ACC112 (cell line): ENCODE data around the gene FERMT2.

Source experiments
- H2AFZ ChIP-seq: fragments of 200-600 bp; sonication (generic); one replicate; pipeline ENCODE4 v1.6.0; 2017; ENCODE audit warnings: antibody characterized with exemption, low read length; ENCODE audit not compliant: unreplicated experiment
- H3K27ac ChIP-seq: fragments of 200-600 bp; sonication (generic); 2 replicates; pipeline ENCODE4 v1.5.1; 2014; ENCODE audit warnings: low read depth, mild to moderate bottlenecking, antibody characterized with exemption, low read length, moderate library complexity
- H3K27me3 ChIP-seq: fragments of 200-600 bp; sonication (generic); 2 replicates; pipeline ENCODE4 v1.6.1; 2014; ENCODE audit warnings: mild to moderate bottlenecking, antibody characterized with exemption, low read length, moderate library complexity, mixed read lengths; ENCODE audit not compliant: insufficient read depth
- H3K36me3 ChIP-seq: fragments of 200-600 bp; sonication (generic); 2 replicates; pipeline ENCODE4 v1.6.1; 2016; ENCODE audit warnings: mild to moderate bottlenecking, antibody characterized with exemption, low read length, moderate library complexity, mixed read lengths; ENCODE audit not compliant: insufficient read depth
- H3K4me1 ChIP-seq: fragments of 200-600 bp; sonication (generic); one replicate; pipeline ENCODE4 v1.6.1; 2016; ENCODE audit warnings: low read length, mixed read lengths; ENCODE audit not compliant: insufficient read depth, unreplicated experiment, control insufficient read depth
- H3K4me3 ChIP-seq: fragments of 200-600 bp; sonication (generic); 2 replicates; pipeline ENCODE4 v1.5.1; 2014; ENCODE audit warnings: mild to moderate bottlenecking, low read depth, low read length
- H3K79me2 ChIP-seq: fragments of 200-600 bp; sonication (generic); one replicate; pipeline ENCODE4 v1.6.0; 2016; ENCODE audit warnings: low read length; ENCODE audit not compliant: control insufficient read depth, unreplicated experiment, insufficient read depth

Gene FERMT2

GRCh38 chr14:52961060-52961639 lies 10.3 kb upstream of the FERMT2 start:
- Histone ChIP-seq H2AFZ (peak overlapping the region; percentile 39), H3K36me3 (no peaks in the 10 kb centered on the region), H3K4me3 (no peak overlapping the region), H3K27me3 (no peaks in the 10 kb centered on the region), H3K27ac (no peak overlapping the region), H3K4me1 (peaks cover 10% of the 10 kb centered on the region), H3K79me2 (no peaks in the 10 kb centered on the region)

- H3K27ac ChIP-seq = no peak overlapping the region
- H3K4me1 ChIP-seq = peaks cover 10% of the 10 kb centered on the region
- no peaks in the 10 kb centered on the region for H3K27me3 ChIP-seq
- H3K36me3 ChIP-seq = no peaks in the 10 kb centered on the region
- H2AFZ ChIP-seq = peak overlapping the region; percentile 39
- no peaks in the 10 kb centered on the region for H3K79me2 ChIP-seq
- H3K4me3 ChIP-seq = no peak overlapping the region
Observed at GRCh38 chr14:52960627-52961026, 9.8 kb upstream of the FERMT2 start.

GRCh38 chr14:52954346-52955214 lies 3.7 kb upstream of the FERMT2 start:
- Histone ChIP-seq H3K79me2 (peaks cover 12% of the 10 kb centered on the region), H3K27ac (no peak overlapping the region), H3K4me3 (no peak overlapping the region), H3K27me3 (no peaks in the 10 kb centered on the region), H3K36me3 (no peaks in the 10 kb centered on the region), H3K4me1 (peaks cover 12% of the 10 kb centered on the region), H2AFZ (no peak overlapping the region)

DNA sequence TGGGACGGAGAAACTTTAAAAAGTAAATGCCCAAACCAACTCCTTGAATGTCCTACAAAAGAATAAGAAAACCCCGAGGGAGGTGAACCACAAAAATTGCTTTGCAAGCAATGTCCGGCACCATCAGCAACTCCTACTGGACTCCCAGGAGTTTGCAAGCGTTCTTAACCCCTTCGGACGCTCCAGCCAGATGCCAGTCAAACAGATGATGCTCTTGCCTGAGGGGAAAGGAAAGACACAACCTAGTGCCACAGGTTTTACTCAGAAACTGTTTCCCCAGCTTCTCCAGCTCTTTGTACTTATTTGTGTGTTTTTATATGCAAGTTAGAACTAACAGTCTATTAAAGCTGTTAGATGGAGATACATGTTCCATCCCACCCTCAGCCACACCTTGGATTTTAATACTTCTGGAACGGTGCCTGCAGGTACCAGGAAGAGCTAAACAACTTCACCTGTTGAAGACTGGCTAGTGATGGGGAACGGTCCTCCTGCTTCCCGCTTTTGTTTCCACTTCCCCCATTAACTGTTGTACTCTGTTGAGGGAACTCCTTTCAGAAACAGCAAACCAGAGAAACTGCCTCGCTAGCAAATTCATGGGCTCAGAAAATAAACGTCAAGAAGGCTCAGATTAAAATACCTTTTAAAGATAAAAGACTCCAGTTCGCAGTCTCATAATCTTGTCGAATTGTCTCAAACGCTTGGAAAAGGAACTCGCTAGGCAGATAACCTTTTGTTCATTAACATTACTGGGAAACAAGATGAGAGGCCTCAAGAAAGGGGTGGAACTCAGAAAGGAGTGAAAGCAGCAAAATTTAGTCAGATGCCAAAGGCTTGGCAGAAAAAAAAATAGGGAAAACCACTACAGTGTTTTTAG lies 1.1 kb upstream of the FERMT2 start:
- peak overlapping the region; percentile 89 for H3K4me3 ChIP-seq
- H3K4me1 ChIP-seq = peaks cover 26% of the 10 kb centered on the region
- peaks cover 9% of the 10 kb centered on the region; the same call in 1 of the 2 replicates for H3K36me3 ChIP-seq
- no peaks in the 10 kb centered on the region for H3K27me3 ChIP-seq
- peak overlapping the region; percentile 99 for H2AFZ ChIP-seq
- H3K27ac ChIP-seq = peak overlapping the region; percentile 94
- peaks cover 39% of the 10 kb centered on the region for H3K79me2 ChIP-seq

DNA sequence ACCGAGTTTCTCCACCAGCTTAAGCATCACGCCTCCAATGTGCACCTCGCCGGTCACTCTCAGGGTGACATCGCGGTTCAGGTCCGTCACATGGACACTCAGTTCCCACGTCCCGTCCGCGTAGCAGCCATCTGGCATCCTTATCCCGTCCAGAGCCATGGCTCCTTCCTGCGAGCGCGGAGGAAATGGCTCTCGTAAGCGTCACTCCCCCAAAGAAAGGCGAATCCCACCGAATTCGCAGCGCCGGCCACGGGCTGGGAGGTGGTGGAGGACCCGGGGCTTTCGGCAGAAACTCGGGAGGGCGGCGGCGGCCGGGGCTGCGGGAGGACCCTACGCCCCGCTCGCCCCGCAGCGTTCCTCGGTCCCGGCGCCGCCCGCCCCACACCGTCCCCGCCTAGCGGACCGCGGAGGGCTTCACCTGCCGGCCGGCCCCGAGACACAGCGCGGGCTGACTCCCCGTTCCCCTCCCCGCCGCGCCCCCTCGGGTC lies 396 bp downstream of the FERMT2 start:
- peak overlapping the region; percentile 49 for H2AFZ ChIP-seq
- peaks cover 9% of the 10 kb centered on the region; the same call in 1 of the 2 replicates for H3K36me3 ChIP-seq
- no peaks in the 10 kb centered on the region for H3K27me3 ChIP-seq
- peak overlapping the region; percentile 72 for H3K27ac ChIP-seq
- H3K4me1 ChIP-seq = peaks cover 29% of the 10 kb centered on the region
- H3K79me2 ChIP-seq = peaks cover 53% of the 10 kb centered on the region
- peak overlapping the region; percentile 96 for H3K4me3 ChIP-seq

DNA sequence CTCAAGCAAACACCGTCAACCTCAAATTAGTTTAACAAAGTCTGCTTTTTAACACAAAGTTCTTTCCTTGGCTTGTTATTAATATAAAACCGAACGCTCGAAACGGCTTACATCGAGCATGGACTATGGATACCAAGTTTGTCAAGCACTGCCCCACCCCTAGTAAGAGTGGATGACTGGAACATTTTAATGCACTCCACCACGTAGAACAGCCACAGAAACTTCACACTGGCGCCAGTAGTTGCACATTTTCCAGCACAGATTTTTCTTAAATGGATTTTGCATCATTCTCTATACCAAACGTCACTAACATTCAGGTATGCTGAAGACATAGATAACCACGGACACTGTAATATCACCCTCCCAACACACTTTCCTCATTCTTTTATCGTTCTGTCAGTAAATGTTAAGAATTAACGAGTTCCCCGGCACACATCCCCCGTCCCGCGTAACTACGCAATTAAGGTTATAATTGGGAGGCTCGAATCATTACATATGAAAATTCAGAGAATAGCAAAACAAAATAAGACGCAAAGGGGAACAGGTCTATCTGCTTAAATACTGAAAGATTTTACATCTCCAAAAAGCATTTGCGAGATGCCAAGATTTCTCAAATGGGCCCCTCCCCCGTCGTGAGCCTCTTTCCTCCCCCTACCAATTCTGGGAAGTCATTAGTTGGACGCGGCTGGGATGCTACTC lies 990 bp downstream of the FERMT2 start:
- H3K4me1 ChIP-seq = peaks cover 30% of the 10 kb centered on the region
- H3K27me3 ChIP-seq = no peaks in the 10 kb centered on the region
- H3K27ac ChIP-seq = peak overlapping the region; percentile 72
- H3K36me3 ChIP-seq = peaks cover 9% of the 10 kb centered on the region; the same call in 1 of the 2 replicates
- H3K79me2 ChIP-seq = peaks cover 59% of the 10 kb centered on the region
- H3K4me3 ChIP-seq = peak overlapping the region; percentile 96
- H2AFZ ChIP-seq = peak overlapping the region; percentile 49

GRCh38 chr14:52949249-52949648 lies 1.6 kb downstream of the FERMT2 start:
- peaks cover 36% of the 10 kb centered on the region for H3K4me1 ChIP-seq
- peak overlapping the region; percentile 72 for H3K27ac ChIP-seq
- H3K79me2 ChIP-seq = peaks cover 65% of the 10 kb centered on the region
- no peaks in the 10 kb centered on the region for H3K27me3 ChIP-seq
- peak overlapping the region; percentile 96 for H3K4me3 ChIP-seq
- peaks cover 9% of the 10 kb centered on the region; the same call in 1 of the 2 replicates for H3K36me3 ChIP-seq
- H2AFZ ChIP-seq = peak overlapping the region; percentile 24

DNA sequence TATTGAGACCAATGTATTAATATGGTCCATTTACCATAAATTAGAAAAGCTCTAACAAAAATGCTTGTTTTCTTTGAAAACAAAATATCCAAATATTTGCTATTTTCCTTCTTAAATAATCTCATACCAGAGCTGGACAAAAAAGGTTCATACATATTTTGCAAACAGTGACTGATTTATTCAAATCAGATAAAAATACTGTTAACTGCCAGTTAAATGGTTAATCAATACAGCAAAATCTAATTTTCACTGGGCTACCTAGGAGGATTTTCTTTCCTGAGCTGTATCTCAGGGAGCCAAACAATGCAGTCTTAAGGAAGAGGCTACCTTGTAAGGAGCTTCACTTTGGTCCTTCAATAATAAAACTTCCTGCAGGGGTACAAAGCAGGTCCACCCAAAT lies 2.0 kb downstream of the FERMT2 start:
- Histone ChIP-seq H3K4me1 (peaks cover 40% of the 10 kb centered on the region), H3K4me3 (peak overlapping the region; percentile 96), H3K27me3 (no peaks in the 10 kb centered on the region), H2AFZ (no peak overlapping the region), H3K36me3 (peaks cover 9% of the 10 kb centered on the region; the same call in 1 of the 2 replicates), H3K27ac (0 out of 2 replicates have a peak overlapping the region, but pooled peaks have one; percentile 33), H3K79me2 (peaks cover 69% of the 10 kb centered on the region)

DNA sequence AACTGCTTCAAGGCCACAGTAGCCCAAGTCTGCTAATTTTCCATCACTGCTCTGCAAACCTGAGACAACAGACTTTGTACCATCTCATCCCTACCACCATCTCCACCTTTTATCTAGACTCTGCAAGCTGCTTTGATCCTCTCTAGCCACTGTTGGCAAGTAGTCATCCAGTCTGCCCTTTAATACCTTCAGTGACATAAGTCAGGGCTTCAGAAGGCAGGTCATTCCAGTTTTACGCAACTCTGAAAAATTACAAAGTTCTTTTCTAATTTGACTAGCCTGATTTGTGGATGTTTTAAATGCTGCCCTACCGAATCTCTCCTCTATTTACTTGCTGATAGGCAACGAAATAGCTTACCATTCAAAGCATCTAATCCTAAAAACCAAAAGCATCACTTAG lies 2.8 kb downstream of the FERMT2 start:
- Histone ChIP-seq H3K4me1 (peaks cover 47% of the 10 kb centered on the region), H3K4me3 (peak overlapping the region; percentile 96), H3K79me2 (peaks cover 77% of the 10 kb centered on the region), H3K27ac (peak overlapping the region; percentile 33; the same call in 1 of the 2 replicates), H3K36me3 (peaks cover 9% of the 10 kb centered on the region; the same call in 1 of the 2 replicates), H3K27me3 (no peaks in the 10 kb centered on the region), H2AFZ (no peak overlapping the region)
